ENCODE results near the gene AKAP8. TPM values are rescaled to one million over a fixed set of nuclear protein-coding genes. Genes with fewer than 3 reads are reported as not detected.
"Not testable (repeated sequence)": the region's sequence is repeated elsewhere in the genome, so short reads cannot be mapped to it uniquely, and the experiment has no call there.

Gene AKAP8
- total RNA-seq, 4 donors from 2014 or later, result 17.4 to 32.4 (median 21.7) TPM

DNA sequence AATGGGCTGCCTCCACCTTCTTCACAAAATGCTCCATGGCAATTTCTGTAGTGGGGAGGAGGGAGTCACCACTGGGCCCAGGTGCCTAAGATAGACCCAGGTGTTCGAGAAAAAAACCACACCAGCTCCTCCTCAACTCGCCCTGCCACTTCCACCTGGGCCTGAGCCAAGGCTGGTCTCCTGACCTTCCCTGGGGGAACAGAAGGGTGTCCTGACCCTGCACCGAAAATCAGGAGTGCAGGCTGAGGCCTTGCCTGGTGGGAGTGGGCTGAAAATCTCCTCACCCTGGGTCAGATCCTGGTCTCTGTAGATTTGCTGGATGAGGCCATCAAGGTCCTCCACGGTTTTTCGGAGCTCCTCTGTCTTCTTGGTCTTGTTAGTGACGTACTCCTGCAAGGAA, 17.6 kb upstream of the AKAP8 start:
- Histone ChIP-seq H3K27ac (no peak overlapping the region), H3K4me3 (no peak overlapping the region), H3K9me3 (no peaks in the 10 kb centered on the region), H3K4me1 (peaks cover 0 to 17% (median 0%) of the 10 kb centered on the region in 3 donors), H3K36me3 (peaks cover 51 to 98% (median 56%) of the 10 kb centered on the region in 3 donors), H3K27me3 (no peaks in the 10 kb centered on the region)
- intact Hi-C loops (cut with DNase I), result loop anchor here (10.0 kb wide), 1 partner anchor 158 kb away; no protein-coding TSS in a partner anchor
- TF ChIP-seq, protein P1, sequence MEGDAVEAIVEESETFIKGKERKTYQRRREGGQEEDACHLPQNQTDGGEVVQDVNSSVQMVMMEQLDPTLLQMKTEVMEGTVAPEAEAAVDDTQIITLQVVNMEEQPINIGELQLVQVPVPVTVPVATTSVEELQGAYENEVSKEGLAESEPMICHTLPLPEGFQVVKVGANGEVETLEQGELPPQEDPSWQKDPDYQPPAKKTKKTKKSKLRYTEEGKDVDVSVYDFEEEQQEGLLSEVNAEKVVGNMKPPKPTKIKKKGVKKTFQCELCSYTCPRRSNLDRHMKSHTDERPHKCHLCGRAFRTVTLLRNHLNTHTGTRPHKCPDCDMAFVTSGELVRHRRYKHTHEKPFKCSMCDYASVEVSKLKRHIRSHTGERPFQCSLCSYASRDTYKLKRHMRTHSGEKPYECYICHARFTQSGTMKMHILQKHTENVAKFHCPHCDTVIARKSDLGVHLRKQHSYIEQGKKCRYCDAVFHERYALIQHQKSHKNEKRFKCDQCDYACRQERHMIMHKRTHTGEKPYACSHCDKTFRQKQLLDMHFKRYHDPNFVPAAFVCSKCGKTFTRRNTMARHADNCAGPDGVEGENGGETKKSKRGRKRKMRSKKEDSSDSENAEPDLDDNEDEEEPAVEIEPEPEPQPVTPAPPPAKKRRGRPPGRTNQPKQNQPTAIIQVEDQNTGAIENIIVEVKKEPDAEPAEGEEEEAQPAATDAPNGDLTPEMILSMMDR (IDR thresholded peaks at IDR 0.05), result no peak
- WGBS, 2 donors, result 81 to 88% methylated on average over 3 to 5 of the region's 6 CpGs
- no peak for DNase-seq

DNA sequence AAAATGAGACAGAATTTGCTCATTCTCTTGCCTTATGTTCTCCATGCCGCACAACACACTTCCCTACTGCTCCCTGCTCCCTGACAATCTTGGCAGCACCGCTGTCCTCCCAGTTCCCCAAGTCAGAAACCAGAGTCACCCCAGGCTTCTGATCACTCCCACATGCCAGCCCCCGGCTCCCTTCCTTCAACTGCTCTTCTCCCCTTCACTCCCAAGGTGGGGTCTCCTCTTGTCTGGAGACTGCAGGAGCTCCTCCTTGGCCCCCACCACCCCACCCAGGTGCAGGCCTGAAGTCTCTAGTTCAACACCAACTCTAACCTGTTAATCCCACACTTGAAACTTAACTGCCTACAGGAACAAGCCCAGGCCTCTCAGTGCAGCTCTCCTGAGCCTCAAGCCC, 16.8 kb upstream of the AKAP8 start:
- DNase-seq, result no peak
- Histone ChIP-seq H3K27ac (no peak overlapping the region), H3K4me3 (no peak overlapping the region), H3K36me3 (peaks cover 51 to 98% (median 56%) of the 10 kb centered on the region in 3 donors), H3K4me1 (peaks cover 0 to 9% (median 0%) of the 10 kb centered on the region in 3 donors), H3K27me3 (no peaks in the 10 kb centered on the region), H3K9me3 (no peaks in the 10 kb centered on the region)
- no peak for TF ChIP-seq POLR2A (IDR thresholded peaks at IDR 0.05)
- TF ChIP-seq, protein P1 (IDR thresholded peaks at IDR 0.05), result no peak
- 94% methylated on average over 3 of the region's 3 CpGs for WGBS, 2 donors
- intact Hi-C loops (cut with DNase I), result loop anchor here (10.0 kb wide), 1 partner anchor 158 kb away; no protein-coding TSS in a partner anchor

DNA sequence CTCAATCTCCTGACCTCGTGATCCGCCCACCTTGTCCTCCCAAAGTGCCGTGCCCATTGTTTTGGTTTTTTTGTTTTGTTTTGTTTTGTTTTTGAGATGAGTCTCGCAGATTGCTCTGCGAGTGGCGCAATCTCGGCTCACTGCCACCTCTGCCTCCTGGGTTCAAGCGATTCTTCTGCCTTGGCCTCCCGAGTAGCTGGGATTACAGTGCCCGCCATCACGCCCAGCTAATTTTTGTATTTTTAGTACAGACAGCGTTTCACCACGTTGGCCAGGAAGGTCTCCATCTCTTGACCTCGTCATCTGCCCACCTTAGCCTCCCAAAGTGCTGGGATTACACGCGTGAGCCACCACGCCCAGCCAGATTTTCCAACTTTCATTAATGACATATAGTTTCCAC, 15.7 kb upstream of the AKAP8 start:
- not testable (repeated sequence) for H3K27me3 ChIP-seq, H3K4me3 ChIP-seq, DNase-seq, H3K27ac ChIP-seq, H3K9me3 ChIP-seq, H3K4me1 ChIP-seq
- intact Hi-C loops (cut with DNase I), result loop anchor here (10.0 kb wide), 1 partner anchor 160 kb away; no protein-coding TSS in a partner anchor
- 89 to 91% methylated on average over 17 of the region's 17 CpGs for WGBS, 2 donors
- peaks cover 41 to 94% (median 44%) of the 10 kb centered on the region in 3 donors for H3K36me3 ChIP-seq

DNA sequence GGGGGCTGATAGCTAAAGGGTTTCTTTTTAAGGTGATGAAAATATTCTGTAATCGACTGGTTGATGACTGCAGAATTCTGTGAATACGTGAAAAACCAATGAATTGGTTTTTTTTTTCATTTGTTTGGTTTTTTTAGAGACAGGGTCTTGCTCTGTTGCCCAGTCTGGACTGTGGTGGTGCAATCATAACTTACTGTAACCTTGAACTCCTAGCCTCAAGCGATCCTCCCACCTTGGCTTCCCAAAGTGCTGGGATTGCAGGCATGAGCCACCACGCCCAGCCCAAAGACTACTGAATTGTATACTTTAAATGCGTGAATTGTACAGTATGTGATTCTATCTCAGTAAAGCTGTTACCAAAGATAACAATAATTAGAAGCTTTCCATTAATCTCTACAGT, 14.8 kb upstream of the AKAP8 start:
- H3K36me3 ChIP-seq, result peaks cover 34 to 94% (median 36%) of the 10 kb centered on the region in 3 donors
- no peak for DNase-seq
- H3K27me3 ChIP-seq, result no peaks in the 10 kb centered on the region
- no peaks in the 10 kb centered on the region for H3K9me3 ChIP-seq
- intact Hi-C loops (cut with DNase I), result loop anchor here (10.0 kb wide), 1 partner anchor 160 kb away; no protein-coding TSS in a partner anchor
- WGBS, 2 donors, result 88 to 89% methylated on average over 5 of the region's 5 CpGs
- H3K4me1 ChIP-seq, result no peaks in the 10 kb centered on the region
- TF ChIP-seq, protein P1 (IDR thresholded peaks at IDR 0.05), result no peak
- TF ChIP-seq POLR2A (IDR thresholded peaks at IDR 0.05), result no peak
- no peak overlapping the region for H3K27ac ChIP-seq
- no peak overlapping the region for H3K4me3 ChIP-seq

DNA sequence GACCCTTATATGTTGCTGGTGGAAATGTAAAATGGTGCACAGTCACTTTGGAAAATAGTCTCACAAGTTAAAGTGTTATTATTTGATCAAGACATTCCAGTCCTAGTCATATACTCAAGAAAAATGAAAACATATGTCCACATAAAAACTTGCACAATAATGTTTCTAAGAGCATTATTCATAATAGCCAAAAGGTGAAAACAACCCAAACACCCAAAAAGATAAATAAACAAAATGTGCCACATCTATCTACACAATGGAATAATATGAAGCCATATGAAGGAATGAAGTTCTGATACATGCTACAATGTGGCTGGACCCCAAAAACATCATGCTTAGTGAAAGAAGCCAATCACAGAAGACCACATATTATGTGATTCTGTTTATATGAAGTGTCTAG, 14.4 kb upstream of the AKAP8 start:
- Histone ChIP-seq H3K4me1 (no peaks in the 10 kb centered on the region), H3K36me3 (peaks cover 29 to 94% (median 32%) of the 10 kb centered on the region in 3 donors), H3K9me3 (no peaks in the 10 kb centered on the region), H3K4me3 (no peak overlapping the region), H3K27ac (no peak overlapping the region), H3K27me3 (no peaks in the 10 kb centered on the region)
- DNase-seq, result no peak
- TF ChIP-seq, protein P1 (IDR thresholded peaks at IDR 0.05), result no peak
- no peak for TF ChIP-seq POLR2A (IDR thresholded peaks at IDR 0.05)
- intact Hi-C loops (cut with DNase I), result loop anchor here (10.0 kb wide), 1 partner anchor 161 kb away; no protein-coding TSS in a partner anchor

DNA sequence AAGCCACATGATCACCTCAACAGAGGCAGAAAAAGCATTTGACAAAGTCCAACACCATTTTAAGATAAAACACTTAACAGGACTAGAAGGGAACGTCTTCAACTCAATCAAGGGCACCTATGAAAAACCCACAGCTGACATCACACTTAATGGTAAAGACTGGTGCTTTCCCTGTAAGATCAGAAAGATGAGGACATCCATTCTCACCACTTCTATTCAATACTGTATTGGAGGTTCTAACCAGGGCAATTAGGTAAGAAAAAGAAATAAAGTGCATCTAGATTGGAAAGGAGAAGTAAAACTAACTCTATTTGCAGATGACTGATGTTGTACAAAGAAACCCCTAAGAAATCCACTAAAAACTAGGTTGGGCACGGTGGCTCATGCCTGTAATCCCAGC, 11.2 kb upstream of the AKAP8 start:
- H3K4me1 ChIP-seq, result no peaks in the 10 kb centered on the region
- no peaks in the 10 kb centered on the region for H3K27me3 ChIP-seq
- intact Hi-C loops (cut with DNase I), result loop anchor here (10.0 kb wide), 1 partner anchor 164 kb away; no protein-coding TSS in a partner anchor
- WGBS, 2 donors, result 86 to 89% methylated on average over 2 of the region's 2 CpGs
- DNase-seq, result no peak
- no peaks in the 10 kb centered on the region for H3K9me3 ChIP-seq
- H3K36me3 ChIP-seq, result peaks cover 5 to 93% (median 6%) of the 10 kb centered on the region in 3 donors
- H3K4me3 ChIP-seq, result no peak overlapping the region
- TF ChIP-seq, protein P1 (IDR thresholded peaks at IDR 0.05), result no peak
- TF ChIP-seq POLR2A (IDR thresholded peaks at IDR 0.05), result no peak
- no peak overlapping the region for H3K27ac ChIP-seq

Data from esophagus squamous epithelium (tissue), 5 donors.